ENCODE data around the gene UBE2V1. TPM values are rescaled to one million over a fixed set of nuclear protein-coding genes. Genes with fewer than 3 reads are reported as not detected.

UBE2V1 gene
- total RNA-seq, 4 donors from 2014 or later, result 80.5 to 162 (median 99.0) TPM

- Histone ChIP-seq H3K9me3 (no peaks in the 10 kb centered on the region), H3K27ac (no peak overlapping the region), H3K4me3 (no peak overlapping the region), H3K4me1 (no peaks in the 10 kb centered on the region), H3K36me3 (peaks cover 21% of the 10 kb centered on the region), H3K27me3 (no peaks in the 10 kb centered on the region)
- TF ChIP-seq CTCF (IDR thresholded peaks at IDR 0.05) (no peak), EP300 (IDR thresholded peaks at IDR 0.05) (no peak), POLR2AphosphoS5 (IDR thresholded peaks at IDR 0.05) (no peak), POLR2A (IDR thresholded peaks at IDR 0.05) (no peak)
- DNase-seq (ENCODE audit: low spot score in 2 of 2), result peak; percentile 60 to 68
- 53% methylated on average over 15 of the region's 17 CpGs for WGBS
Measured at GRCh38 chr20:50077818-50078601, 34.9 kb downstream of the UBE2V1 start.

GRCh38 chr20:50073500-50073899 is 39.5 kb downstream of the UBE2V1 start:
- H3K27me3 ChIP-seq, result no peaks in the 10 kb centered on the region
- 95% methylated on average over 2 of the region's 2 CpGs for WGBS
- H3K9me3 ChIP-seq, result no peaks in the 10 kb centered on the region
- no peak overlapping the region for H3K4me3 ChIP-seq
- TF ChIP-seq EP300 (IDR thresholded peaks at IDR 0.05) (no peak), POLR2AphosphoS5 (IDR thresholded peaks at IDR 0.05) (no peak), POLR2A (IDR thresholded peaks at IDR 0.05) (no peak)
- H3K27ac ChIP-seq, result no peak overlapping the region
- peaks cover 9% of the 10 kb centered on the region for H3K4me1 ChIP-seq
- peak in 1 of 2 donors; percentile 49 for DNase-seq (ENCODE audit: low spot score in 2 of 2)
- H3K36me3 ChIP-seq, result no peaks in the 10 kb centered on the region

- Histone ChIP-seq H3K9me3 (no peaks in the 10 kb centered on the region), H3K27me3 (no peaks in the 10 kb centered on the region), H3K4me1 (peaks cover 9% of the 10 kb centered on the region), H3K36me3 (no peaks in the 10 kb centered on the region), H3K27ac (no peak overlapping the region), H3K4me3 (peak overlapping the region; percentile 32)
- TF ChIP-seq EP300 (IDR thresholded peaks at IDR 0.05) (no peak), POLR2AphosphoS5 (IDR thresholded peaks at IDR 0.05) (peak in 2 of 3 donors; percentile 43 to 64), CTCF (IDR thresholded peaks at IDR 0.05) (peak; percentile 99 to 100)
- WGBS, result 12% methylated on average over 48 of the region's 48 CpGs
- DNase-seq (ENCODE audit: low spot score in 2 of 2), result peak; percentile 91 to 93
Measured at GRCh38 chr20:50071039-50071888, 41.7 kb downstream of the UBE2V1 start.

GRCh38 chr20:50070361-50070760 is 42.6 kb downstream of the UBE2V1 start:
- WGBS, result 100% methylated on average over 7 of the region's 7 CpGs
- Histone ChIP-seq H3K4me3 (no peak overlapping the region), H3K9me3 (no peaks in the 10 kb centered on the region), H3K4me1 (peaks cover 9% of the 10 kb centered on the region), H3K36me3 (no peaks in the 10 kb centered on the region), H3K27ac (no peak overlapping the region), H3K27me3 (no peaks in the 10 kb centered on the region)
- DNase-seq (ENCODE audit: low spot score in 2 of 2), result no peak
- TF ChIP-seq EP300 (IDR thresholded peaks at IDR 0.05), result no peak
- TF ChIP-seq POLR2AphosphoS5 (IDR thresholded peaks at IDR 0.05), result no peak
- TF ChIP-seq CTCF (IDR thresholded peaks at IDR 0.05), result no peak
- no peak for TF ChIP-seq POLR2A (IDR thresholded peaks at IDR 0.05)

- no peak for DNase-seq (ENCODE audit: low spot score in 2 of 2)
- H3K9me3 ChIP-seq, result no peaks in the 10 kb centered on the region
- H3K4me1 ChIP-seq, result peaks cover 9% of the 10 kb centered on the region
- H3K36me3 ChIP-seq, result no peaks in the 10 kb centered on the region
- no peak overlapping the region for H3K4me3 ChIP-seq
- no peak overlapping the region for H3K27ac ChIP-seq
- TF ChIP-seq POLR2A (IDR thresholded peaks at IDR 0.05) (no peak), POLR2AphosphoS5 (IDR thresholded peaks at IDR 0.05) (no peak), EP300 (IDR thresholded peaks at IDR 0.05) (no peak), CTCF (IDR thresholded peaks at IDR 0.05) (no peak)
- WGBS, result 77% methylated on average over 11 of the region's 11 CpGs
- no peaks in the 10 kb centered on the region for H3K27me3 ChIP-seq
Measured at GRCh38 chr20:50068041-50068651, 44.8 kb downstream of the UBE2V1 start.

Measured in suprapubic skin (tissue), 4 donors.